ENCODE results near the gene FCGR2B. TPM values are rescaled to one million over a fixed set of nuclear protein-coding genes. Genes with fewer than 3 reads are reported as not detected.

The FCGR2B gene
- total and polyA plus RNA-seq, 2 donors (not counting 3 experiments of a cell fraction or from before 2014, with no cell fraction given) = not detected

GRCh38 chr1:161688946-161689345 lies 26.0 kb downstream of the FCGR2B start:
- TF ChIP-seq POLR2A (IDR thresholded peaks at IDR 0.05; ENCODE audit: low read depth, low read length) (no peak), POLR2AphosphoS5 (IDR thresholded peaks at IDR 0.05; ENCODE audit: insufficient read depth, low read depth, low read length) (no peak), MYC (IDR thresholded peaks at IDR 0.05; ENCODE audit: low read depth, low read length) (no peak), CTCF (IDR thresholded peaks at IDR 0.05; ENCODE audit: extremely low read depth in 1 of 2, insufficient read depth in 1 of 2, low read depth in 1 of 2, low read length in 2 of 2) (no peak), GATA2 (IDR thresholded peaks at IDR 0.05; ENCODE audit: insufficient read depth, insufficient read length, low read depth, low read length) (no peak), JUN (IDR thresholded peaks at IDR 0.05; ENCODE audit: borderline replicate concordance, insufficient read depth, insufficient read length, low read depth) (no peak), MAX (IDR thresholded peaks at IDR 0.05; ENCODE audit: insufficient read depth, insufficient read length) (no peak), FOS (IDR thresholded peaks at IDR 0.05; ENCODE audit: borderline replicate concordance, insufficient read depth, low read length) (no peak), EZH2 (IDR thresholded peaks at IDR 0.05; ENCODE audit: borderline replicate concordance, low read depth, low read length, severe bottlenecking) (no peak)
- FAIRE-seq (no peak), DNase-seq (ENCODE audit: low read depth, low spot score) (no peak)
- BruUV-seq (replicated peaks) = no TSS peak
- H3K9ac ChIP-seq (replicated peaks; ENCODE audit: extremely low read depth, insufficient read depth, low read length) = no peak overlapping the region
- H4K20me1 ChIP-seq (replicated peaks; ENCODE audit: control insufficient read depth, extremely low read depth, insufficient read depth, low read length) = no peaks in the 10 kb centered on the region
- no peaks in the 10 kb centered on the region for H3K9me3 ChIP-seq (replicated peaks; ENCODE audit: control insufficient read depth, insufficient read depth, low read length)
- no peak overlapping the region for H2AFZ ChIP-seq (ENCODE audit: low read depth, low read length)
- no peaks in the 10 kb centered on the region for H3K9me1 ChIP-seq (replicated peaks; ENCODE audit: control insufficient read depth, extremely low read depth, insufficient read depth, low read length)
- no peaks in the 10 kb centered on the region for H3K4me1 ChIP-seq (ENCODE audit: control insufficient read depth, extremely low read depth, insufficient read depth, low read length)
- no peak overlapping the region for H3K4me3 ChIP-seq (replicated peaks in 1 of 3; ENCODE audit: insufficient read depth in 1 of 3, low read depth in 1 of 3, low read length in 3 of 3)
- CTCF ChIA-PET = no interaction called here
- H3K27ac ChIP-seq (ENCODE audit: insufficient read depth, low read depth, low read length) = no peak overlapping the region
- H3K27me3 ChIP-seq (ENCODE audit: control insufficient read depth in 2 of 2, insufficient read depth in 2 of 2, low read length in 2 of 2) = peaks cover 0 to 10% of the 10 kb centered on the region in 2 experiments
- POLR2A ChIA-PET = no interaction called here
- no peaks in the 10 kb centered on the region for H3K79me2 ChIP-seq (ENCODE audit: control insufficient read depth, insufficient read depth, low read length)
- intact Hi-C loops (cut with micrococcal nuclease) (no loop called here), dilution Hi-C loops (cut with MboI; ENCODE audit: extremely low pct_ligation_motif_present, low sequenced_read_pairs) (no loop called here)
- no peaks in the 10 kb centered on the region for H3K36me3 ChIP-seq (ENCODE audit: control insufficient read depth in 2 of 2, extremely low read depth in 1 of 2, insufficient read depth in 2 of 2, low read length in 2 of 2)
- H3K4me2 ChIP-seq (ENCODE audit: insufficient read depth, low read length) = no peak overlapping the region

Measured in endothelial cell of umbilical vein (primary cell).